Lung (tissue), 12 donors: ENCODE measurements around the gene PODXL2. TPM values are rescaled to one million over a fixed set of nuclear protein-coding genes. Genes with fewer than 3 reads are reported as not detected.

Experiments used
- ATAC-seq: fragments of 200-7000 bp; cut with Tn5 transposase; one replicate; pipeline ENCODE4 v1.9.1; 2020; ENCODE audit warnings: moderate number of reproducible peaks; ENCODE audit not compliant: insufficient read depth, low FRiP score
- DNase-seq, 3 donors: peaks; one replicate each; pipeline ENCODE4 v3.0.0-alpha.2; 2013 to 2017
- H3K27ac ChIP-seq, 2 donors: one replicate each; pipeline ENCODE4 v1.5.1; 2013; ENCODE audit warnings: mild to moderate bottlenecking in 2 of 2, moderate library complexity in 2 of 2, control low read depth in 1 of 2, inconsistent platforms in 1 of 2, low read depth in 1 of 2, low read length in 1 of 2
- H3K27me3 ChIP-seq, 3 donors: one replicate each; pipeline ENCODE4 v1.5.1; 2013; ENCODE audit warnings: low read length in 2 of 3; ENCODE audit not compliant: control insufficient read depth in 3 of 3, insufficient read depth in 3 of 3
- H3K36me3 ChIP-seq, 4 donors: one replicate each; pipeline ENCODE4 v1.5.1; 2013; ENCODE audit warnings: low read length in 4 of 4, mild to moderate bottlenecking in 1 of 4, moderate library complexity in 1 of 4; ENCODE audit not compliant: control insufficient read depth in 4 of 4, insufficient read depth in 4 of 4
- H3K4me1 ChIP-seq, 5 donors: one replicate each; pipeline ENCODE4 v1.5.1; 2013; ENCODE audit warnings: low read length in 5 of 5, mild to moderate bottlenecking in 2 of 5, moderate library complexity in 1 of 5; ENCODE audit not compliant: control insufficient read depth in 5 of 5, insufficient read depth in 5 of 5
- H3K4me3 ChIP-seq: one replicate; pipeline ENCODE4 v1.5.1; 2013; ENCODE audit warnings: mild to moderate bottlenecking, control low read depth, moderate library complexity
- H3K9ac ChIP-seq, 2 donors: one replicate each; pipeline ENCODE4 v1.5.1; 2013; ENCODE audit warnings: low read length in 2 of 2, control low read depth in 1 of 2; ENCODE audit not compliant: insufficient read depth in 1 of 2
- H3K9me3 ChIP-seq, 4 donors: one replicate each; pipeline ENCODE4 v1.5.1; 2013; ENCODE audit warnings: low read length in 3 of 4, mild to moderate bottlenecking in 1 of 4, moderate library complexity in 1 of 4; ENCODE audit not compliant: control insufficient read depth in 4 of 4, insufficient read depth in 3 of 4
- CTCF ChIP-seq: IDR thresholded peaks from 2 replicates; pipeline ENCODE4 v1.5.1; 2012; ENCODE audit warnings: mild to moderate bottlenecking; ENCODE audit errors: control extremely low read depth, extremely low read depth
- WGBS, 2 donors: extraction: QIAGEN DNeasy Blood & Tissue Kit; methylation state at CpG; one replicate each; pipeline ENCODE4 v1.1.7; 2013; 5-methylcytosine and 5-hydroxymethylcytosine counted together
- polyA plus RNA-seq, 2 donors: library from polyadenylated mRNA; stranded (reverse); fragments of 200-250 nt; gene quantifications; one replicate each; pipeline ENCODE4 v1.2.1, GENCODE V29; 2013
- total RNA-seq, 2 donors: library from RNA; depleted of rRNA in 1 of 2; stranded (reverse); fragments of >200 nt in 1 of 2; gene quantifications; one replicate each; pipeline ENCODE4 v1.2.1, GENCODE V29; 2014 to 2021
- donor health status: control.
- donor health status: control.
- donor health status: Bipolar disorder and iron deficiency.
- donor health status: healthy.
- donor health status: DM: yes; HTN: yes; CAD: no.

The PODXL2 gene
- total and polyA plus RNA-seq, 4 donors: 3.1 to 7.3 (median 4.6) TPM

GRCh38 chr3:127691489-127691888 lies 62.5 kb downstream of the PODXL2 start:
- Histone ChIP-seq H3K9ac (no peak overlapping the region), H3K27ac (no peak overlapping the region), H3K4me1 (peaks cover 0 to 16% (median 4%) of the 10 kb centered on the region in 5 donors), H3K27me3 (no peaks in the 10 kb centered on the region), H3K4me3 (no peak overlapping the region), H3K9me3 (no peaks in the 10 kb centered on the region), H3K36me3 (no peaks in the 10 kb centered on the region)
- DNase-seq (no peak), ATAC-seq (no peak)
- TF ChIP-seq CTCF: no peak
- WGBS, 2 donors: 90% methylated on average over 8 of the region's 8 CpGs

GRCh38 chr3:127691974-127692373 lies 63.0 kb downstream of the PODXL2 start:
- H3K36me3 ChIP-seq: no peaks in the 10 kb centered on the region
- 87 to 91% methylated on average over 6 of the region's 6 CpGs for WGBS, 2 donors
- ATAC-seq: no peak
- no peaks in the 10 kb centered on the region for H3K27me3 ChIP-seq
- H3K4me3 ChIP-seq: no peak overlapping the region
- H3K27ac ChIP-seq: no peak overlapping the region
- no peak overlapping the region for H3K9ac ChIP-seq
- DNase-seq: no peak
- no peak for TF ChIP-seq CTCF
- peaks cover 0 to 20% (median 6%) of the 10 kb centered on the region in 5 donors for H3K4me1 ChIP-seq
- no peaks in the 10 kb centered on the region for H3K9me3 ChIP-seq

GRCh38 chr3:127692501-127693335 lies 63.7 kb downstream of the PODXL2 start:
- H3K4me1 ChIP-seq: peaks cover 0 to 28% (median 9%) of the 10 kb centered on the region in 5 donors
- ATAC-seq (no peak), DNase-seq (no peak)
- no peaks in the 10 kb centered on the region for H3K27me3 ChIP-seq
- WGBS, 2 donors: 90 to 96% methylated on average over 21 of the region's 21 CpGs
- H3K4me3 ChIP-seq: no peak overlapping the region
- H3K36me3 ChIP-seq: no peaks in the 10 kb centered on the region
- H3K9ac ChIP-seq: no peak overlapping the region
- H3K27ac ChIP-seq: no peak overlapping the region
- H3K9me3 ChIP-seq: no peaks in the 10 kb centered on the region
- TF ChIP-seq CTCF: no peak
